Loucy (cell line): ENCODE measurements around the gene CFP.

Experiments used
- CTCF ChIP-seq: fragments of 200-600 bp; sonication (generic); conservative IDR thresholded peaks from 2 replicates; pipeline ENCODE4 v1.5.1; 2014; ENCODE audit warnings: mild to moderate bottlenecking, antibody characterized with exemption, low read length
- EZH2phosphoT487 ChIP-seq: fragments of 200-600 bp; IDR thresholded peaks from 2 replicates; pipeline ENCODE4 v1.6.1; 2018; ENCODE audit warnings: antibody characterized with exemption, mild to moderate bottlenecking, moderate library complexity, borderline replicate concordance

- TF ChIP-seq CTCF (no peak), EZH2phosphoT487 (no peak)
These were observed 35.0 kb upstream of the CFP start for GRCh38 chrX:47664737-47665136.
